GM18498 (cell line): ENCODE results near the gene CP.

ENCODE experiments used
- ATAC-seq: cut with Tn5 transposase; IDR thresholded peaks from one replicate; pipeline ENCODE4 v1.9.1; 2021; ENCODE audit warnings: mild to moderate bottlenecking, moderate library complexity; ENCODE audit not compliant: unreplicated experiment

Gene CP

GRCh38 chr3:149188494-149188893 lies 33.1 kb downstream of the CP start:
- no peak for ATAC-seq

GRCh38 chr3:149186721-149187120 lies 34.9 kb downstream of the CP start:
- no peak for ATAC-seq

DNA sequence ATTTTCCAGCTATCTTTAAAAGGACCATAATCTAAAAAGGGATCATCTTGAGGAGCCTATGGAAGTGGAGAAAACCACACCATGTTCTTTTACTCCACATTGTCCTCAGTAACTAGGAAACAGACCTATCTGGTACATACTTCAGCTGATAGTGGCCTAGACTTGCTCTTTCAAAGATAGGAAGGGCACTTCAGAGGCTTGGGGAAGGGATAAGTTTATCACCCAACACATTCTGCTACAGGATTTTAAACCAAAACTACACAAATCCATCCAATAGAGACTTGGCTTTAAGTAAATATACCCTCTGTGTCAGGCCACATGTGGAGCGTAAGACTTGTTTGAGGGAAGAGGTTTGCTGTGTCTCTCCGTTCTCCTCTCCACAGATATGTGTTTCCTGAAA lies 35.4 kb downstream of the CP start:
- no peak for ATAC-seq

DNA sequence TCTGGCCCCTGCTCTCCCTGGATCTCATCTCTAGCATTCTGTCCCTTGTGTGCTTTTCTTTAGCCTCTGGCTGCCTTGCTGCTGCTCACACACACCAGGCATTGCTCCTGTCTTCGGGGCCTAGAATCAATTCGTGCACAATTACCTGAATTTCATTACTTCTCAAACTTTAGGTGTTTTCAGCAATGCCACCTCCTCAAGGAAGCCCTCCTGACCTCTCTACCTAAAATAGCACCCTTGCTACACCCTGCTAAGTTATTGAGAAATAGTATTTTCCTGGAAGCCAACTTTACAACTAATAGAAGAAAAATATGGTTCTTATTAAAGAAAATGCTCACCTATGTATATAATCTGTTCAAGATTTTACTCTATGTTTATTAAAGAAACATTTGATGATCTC lies 40.4 kb downstream of the CP start:
- ATAC-seq: no peak

DNA sequence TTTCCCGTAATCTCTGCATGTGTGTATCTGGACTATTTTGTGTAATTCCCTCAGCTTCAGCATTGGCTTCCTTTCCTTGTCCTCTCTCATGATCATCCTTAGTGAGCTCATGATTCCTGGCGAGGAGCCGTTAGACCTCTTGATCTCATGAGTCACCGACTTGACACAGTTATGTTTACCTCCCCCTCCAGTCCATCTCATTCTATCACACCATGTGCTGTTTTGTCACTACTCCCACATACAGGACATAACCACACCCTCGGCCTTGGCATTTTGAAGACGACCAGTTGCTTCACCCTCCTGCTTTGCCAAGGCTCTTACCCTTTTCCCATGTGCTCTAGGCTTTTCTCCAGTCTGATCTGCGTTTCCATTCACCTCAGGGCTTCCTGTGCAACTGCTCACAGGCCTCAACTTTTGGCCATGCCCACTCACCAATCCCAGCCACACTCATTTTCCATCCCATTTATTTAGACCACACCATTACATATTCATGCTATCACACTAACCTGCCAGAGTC lies 41.5 kb downstream of the CP start:
- no peak for ATAC-seq

- ATAC-seq: no peak
Measured at GRCh38 chr3:149179220-149179619, 42.4 kb downstream of the CP start.

GRCh38 chr3:149177122-149177521 lies 44.5 kb downstream of the CP start:
- ATAC-seq: no peak

DNA sequence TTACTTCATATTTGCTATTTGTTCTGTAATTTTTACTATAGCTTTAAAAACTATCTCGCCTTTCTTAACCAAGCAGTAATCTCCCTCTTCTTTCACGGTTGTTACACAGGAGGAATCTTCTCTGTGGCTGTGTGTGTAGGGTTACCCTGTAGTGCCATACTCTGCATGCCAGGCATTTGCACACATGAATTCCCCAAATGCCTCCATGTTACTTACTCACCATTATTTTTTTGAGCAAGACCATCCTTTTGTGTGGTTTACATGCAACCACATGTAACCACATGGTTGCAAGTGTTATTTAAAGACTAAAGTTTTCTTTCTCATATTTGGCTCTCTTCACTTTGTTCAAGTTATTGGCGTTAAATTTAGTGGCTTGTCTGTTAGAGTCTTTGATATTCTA lies 46.7 kb downstream of the CP start:
- ATAC-seq: peak; percentile 92

DNA sequence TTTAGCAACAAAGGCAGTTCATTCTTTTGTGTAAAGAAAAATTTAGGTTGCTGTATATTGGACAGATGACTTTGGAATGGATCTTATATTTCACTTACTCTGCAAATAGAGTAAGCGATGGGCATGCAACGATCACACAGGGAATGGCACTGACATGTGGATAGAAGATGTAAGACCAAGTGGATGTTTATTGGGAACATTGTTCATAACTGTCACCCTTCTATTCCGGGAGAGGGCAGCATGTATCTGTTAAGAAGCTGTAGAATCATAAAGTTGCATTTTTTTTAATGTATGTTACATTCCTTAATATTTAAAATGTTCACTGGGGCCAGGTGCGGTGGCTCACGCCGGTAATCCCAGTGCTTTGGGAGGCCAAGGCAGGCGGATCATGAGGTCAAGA lies 51.0 kb downstream of the CP start:
- no peak for ATAC-seq

DNA sequence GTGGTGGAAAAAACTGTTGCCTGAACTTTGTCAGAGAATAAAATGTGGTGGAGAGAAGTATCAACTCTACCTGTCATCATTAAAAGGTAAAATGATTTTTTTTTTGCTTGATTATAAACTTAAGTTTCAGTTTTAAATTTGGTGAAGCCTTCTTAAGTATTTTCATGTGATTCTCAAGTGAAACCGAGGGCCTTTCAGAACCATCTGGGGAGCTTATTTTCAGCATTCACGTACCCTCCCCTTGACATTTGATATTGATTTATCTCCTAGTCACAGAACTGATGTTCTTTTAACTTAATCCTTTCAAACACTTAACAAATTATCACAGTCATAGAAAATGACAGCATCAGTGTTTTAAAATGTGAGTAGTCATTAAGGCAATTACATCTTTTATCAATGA lies 53.7 kb downstream of the CP start:
- ATAC-seq: no peak

GRCh38 chr3:149163066-149163465 lies 58.6 kb downstream of the CP start:
- ATAC-seq: no peak

- ATAC-seq: no peak
Measured at GRCh38 chr3:149162007-149162406, 59.6 kb downstream of the CP start.

- no peak for ATAC-seq
Measured at GRCh38 chr3:149160754-149161300, 60.8 kb downstream of the CP start.

DNA sequence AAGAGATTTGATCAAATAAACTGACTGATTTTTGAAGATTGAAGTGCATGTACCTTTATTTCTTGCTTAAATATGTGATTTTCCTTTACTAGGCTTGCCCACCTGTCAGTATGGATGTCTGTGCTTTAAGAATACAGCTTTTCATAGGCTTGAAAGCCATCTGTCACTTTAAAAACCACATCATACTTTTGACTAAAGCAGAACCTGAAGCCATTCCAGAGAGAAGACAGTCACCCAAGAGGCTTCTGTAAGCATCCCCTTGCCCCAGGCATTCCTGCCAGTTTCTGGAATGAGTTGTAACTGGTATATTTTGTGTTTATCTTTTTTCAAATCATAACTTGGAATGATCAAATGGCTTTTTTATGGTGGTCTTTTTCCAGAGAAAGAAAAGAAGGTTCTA lies 68.2 kb downstream of the CP start:
- no peak for ATAC-seq

- peak; percentile 98 for ATAC-seq
Measured at GRCh38 chr3:149152420-149152819, 69.2 kb downstream of the CP start.

DNA sequence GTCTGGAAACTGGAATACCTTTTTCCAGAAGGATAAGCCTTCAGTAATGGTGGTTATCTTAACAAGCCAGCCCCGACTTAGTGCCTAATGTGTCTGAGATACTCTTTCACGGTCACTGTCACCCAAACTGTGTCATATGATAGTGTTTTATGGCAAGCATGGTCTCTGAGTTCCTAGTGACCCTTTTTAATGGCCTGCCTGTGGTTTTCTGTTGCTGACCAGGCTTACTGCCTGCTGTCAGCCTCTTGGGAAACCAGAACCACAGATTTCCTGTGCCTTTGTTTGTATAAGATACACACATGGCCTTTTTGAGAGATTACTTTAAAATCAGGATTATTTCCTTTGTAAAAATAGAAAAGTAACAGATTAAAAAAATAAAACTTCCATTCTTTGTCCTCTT lies 69.8 kb downstream of the CP start:
- no peak for ATAC-seq

DNA sequence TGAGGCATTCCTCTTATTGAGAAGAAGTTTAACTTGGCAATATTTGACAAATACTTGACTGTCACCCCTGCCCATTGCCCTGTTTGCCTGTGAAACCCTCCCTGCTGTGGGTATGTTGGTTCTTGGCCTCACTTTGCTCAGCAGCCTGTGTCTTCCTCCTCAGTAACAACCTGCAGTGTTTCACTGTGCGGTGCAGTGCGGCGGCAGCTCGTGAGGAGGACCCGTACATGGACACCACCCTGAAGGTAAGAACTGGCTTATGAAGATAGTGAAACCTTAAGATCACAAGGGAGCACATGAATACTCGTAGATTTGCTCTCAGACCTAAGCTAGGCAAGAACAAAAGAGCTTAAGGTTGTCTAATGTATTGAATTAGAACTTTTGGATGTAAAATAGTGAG lies 71.2 kb downstream of the CP start:
- no peak for ATAC-seq

- peak; percentile 89 for ATAC-seq
Measured at GRCh38 chr3:149145974-149146373, 75.7 kb downstream of the CP start.

- peak; percentile 21 for ATAC-seq
Measured at GRCh38 chr3:149145356-149145755, 76.3 kb downstream of the CP start.

- no peak for ATAC-seq
Measured at GRCh38 chr3:149142682-149143081, 78.9 kb downstream of the CP start.

DNA sequence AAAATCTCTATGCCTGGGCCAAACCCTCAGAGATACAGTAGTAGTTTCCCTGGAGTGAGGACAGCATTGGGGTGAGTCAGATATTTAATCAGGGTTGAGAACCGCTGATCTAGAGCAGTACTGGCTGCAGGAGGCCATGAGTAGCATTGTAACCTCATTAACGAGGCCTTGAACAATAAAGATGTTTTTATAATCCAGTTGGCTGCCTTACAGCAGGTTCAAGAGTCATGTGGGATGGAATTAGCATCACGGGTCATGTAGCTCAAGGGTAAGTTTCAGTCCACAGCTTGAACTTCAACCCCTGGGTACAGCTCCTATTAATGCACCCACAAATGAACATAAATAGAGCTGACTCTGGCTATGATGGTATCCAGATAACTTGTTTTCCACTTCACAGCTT lies 87.1 kb downstream of the CP start:
- ATAC-seq: no peak

DNA sequence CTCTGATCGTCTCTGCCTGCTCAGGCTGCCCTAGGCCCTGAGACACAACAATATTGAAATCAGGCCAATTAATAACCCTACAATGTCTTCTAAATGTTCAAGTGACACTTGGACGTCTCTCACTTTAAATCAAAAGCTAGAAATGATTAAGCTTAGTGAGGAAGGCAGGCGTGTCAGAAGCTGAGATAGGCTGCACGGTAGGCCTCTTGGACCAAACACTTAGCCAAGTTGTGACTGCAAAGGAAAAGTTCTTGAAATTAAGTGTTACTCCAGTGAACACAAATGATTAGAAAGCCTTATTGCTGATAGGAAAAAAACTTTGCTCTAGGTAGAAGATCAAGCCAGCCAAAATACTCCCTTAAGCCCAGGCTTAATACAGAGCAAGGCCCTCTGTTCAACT lies 90.0 kb downstream of the CP start:
- no peak for ATAC-seq
